ENCODE results near the gene SELENON. TPM values are rescaled to one million over a fixed set of nuclear protein-coding genes. Genes with fewer than 3 reads are reported as not detected.
A peak's percentile ranks its signal among the peaks of the same experiment; 100 is the strongest.

Gene SELENON
- total RNA-seq, 1 experiment from 2014 or later, result 90.9 TPM

- peak overlapping the region; percentile 52 for H3K9ac ChIP-seq (ENCODE audit: extremely low read depth, insufficient read length, low read length)
- H3K27ac Mint-ChIP-seq, result peak overlapping the region in 1 of 3 experiments; percentile 74; a peak in 2 of 7 replicates
- H3K9me3 ChIP-seq (ENCODE audit: control insufficient read depth, low read depth, low read length), result no peaks in the 10 kb centered on the region
- DNase-seq, result no peak
- H3T11ph ChIP-seq (ENCODE audit: low read length), result no peak overlapping the region
- H3K36me3 Mint-ChIP-seq (ENCODE audit: insufficient read depth in 1 of 3, low read depth in 3 of 3), result peaks cover 0 to 5% (median 0%) of the 10 kb centered on the region in 3 experiments; a peak in 4 of 7 replicates
- no peaks in the 10 kb centered on the region for H3K27me3 ChIP-seq (ENCODE audit: insufficient read depth, low read length)
- H3K4me3 Mint-ChIP-seq, result peak overlapping the region; percentile 90 to 95
- no peak overlapping the region for H3K4ac ChIP-seq (ENCODE audit: low read depth, low read length)
- H4K20me1 ChIP-seq (ENCODE audit: control insufficient read depth, insufficient read depth, insufficient read length), result peaks cover 3% of the 10 kb centered on the region
- no peak overlapping the region for H2BK20ac ChIP-seq (ENCODE audit: low read depth, low read length, poor library complexity, severe bottlenecking)
- H3K56ac ChIP-seq (ENCODE audit: insufficient read length, low read depth, low read length), result no peak overlapping the region
- H2BK5ac ChIP-seq (ENCODE audit: insufficient read length, low read length), result no peak overlapping the region
- peaks cover 32% of the 10 kb centered on the region in 2 experiments for H3K4me1 Mint-ChIP-seq
- peak overlapping the region; percentile 69 for H3K4me2 ChIP-seq (ENCODE audit: insufficient read depth, insufficient read length, low read length)
- no peak overlapping the region for H3K14ac ChIP-seq (ENCODE audit: insufficient read depth, low read length)
- H3K4me1 ChIP-seq (ENCODE audit: insufficient read depth, low read length), result peaks cover 4% of the 10 kb centered on the region; the same call in 1 of the 2 replicates
- H2BK15ac ChIP-seq (ENCODE audit: low read depth, low read length), result no peak overlapping the region
- no peaks in the 10 kb centered on the region for H3K9me3 Mint-ChIP-seq
- H3K27ac ChIP-seq (ENCODE audit: insufficient read length, low read depth, low read length), result no peak overlapping the region
- H4K8ac ChIP-seq (replicated peaks; ENCODE audit: insufficient read length, low read depth, low read length), result no peak overlapping the region
- TF ChIP-seq CTCF (conservative IDR thresholded peaks at IDR 0.05), result no peak
- H4K91ac ChIP-seq (ENCODE audit: insufficient read length, low read depth, low read length), result no peak overlapping the region
- H2AFZ ChIP-seq (ENCODE audit: low read length), result no peak overlapping the region
- no peak overlapping the region for H3K23ac ChIP-seq (ENCODE audit: insufficient read length, low read depth, low read length)
- no peak overlapping the region for H4K5ac ChIP-seq (ENCODE audit: insufficient read length, low read depth, low read length)
- no peak overlapping the region for H2BK120ac ChIP-seq (ENCODE audit: low read depth, low read length, poor library complexity, severe bottlenecking)
- peaks cover 11% of the 10 kb centered on the region for H3K23me2 ChIP-seq (ENCODE audit: insufficient read length, low read depth, low read length, poor library complexity, severe bottlenecking)
- H3K79me2 ChIP-seq (ENCODE audit: insufficient read depth, low read length), result no peaks in the 10 kb centered on the region; the same call in 1 of the 2 replicates
- no peaks in the 10 kb centered on the region for H3K79me1 ChIP-seq (ENCODE audit: insufficient read depth, low read depth, low read length, poor library complexity, severe bottlenecking)
- H2AK5ac ChIP-seq (ENCODE audit: insufficient read length, low read length), result no peak overlapping the region
- no peak overlapping the region for H3K18ac ChIP-seq (ENCODE audit: insufficient read length, low read depth, low read length)
- WGBS (ENCODE audit: extremely low coverage, insufficient read length, low lambda C conversion rate), result no CpG with 5 or more reads among the region's 10 CpGs
- H3K27me3 Mint-ChIP-seq (ENCODE audit: low read depth), result peaks cover 13% of the 10 kb centered on the region
- no peak overlapping the region for H2BK12ac ChIP-seq (ENCODE audit: insufficient read length, low read depth, low read length)
These were observed 21.1 kb downstream of the SELENON start for GRCh38 chr1:25821112-25821476.

Measured in H9 (cell line).